Esophagus mucosa (tissue), 1 donor: ENCODE data around the gene ENDOD1. TPM values are rescaled to one million over a fixed set of nuclear protein-coding genes. Genes with fewer than 3 reads are reported as not detected.

Source experiments
- ATAC-seq: fragments of 200-7000 bp; cut with Tn5 transposase; one replicate; pipeline ENCODE4 v1.9.1; 2020
- total RNA-seq: library from RNA; stranded (reverse); gene quantifications from one replicate; pipeline ENCODE4 v1.2.4, GENCODE V29; 2023
- donor health status: DM: yes; HTN: yes; CAD: no.

Gene ENDOD1
- total RNA-seq, 1 donor from 2014 or later, result 28.3 TPM

GRCh38 chr11:95145430-95146060 is 55.9 kb downstream of the ENDOD1 start:
- no peak for ATAC-seq

DNA sequence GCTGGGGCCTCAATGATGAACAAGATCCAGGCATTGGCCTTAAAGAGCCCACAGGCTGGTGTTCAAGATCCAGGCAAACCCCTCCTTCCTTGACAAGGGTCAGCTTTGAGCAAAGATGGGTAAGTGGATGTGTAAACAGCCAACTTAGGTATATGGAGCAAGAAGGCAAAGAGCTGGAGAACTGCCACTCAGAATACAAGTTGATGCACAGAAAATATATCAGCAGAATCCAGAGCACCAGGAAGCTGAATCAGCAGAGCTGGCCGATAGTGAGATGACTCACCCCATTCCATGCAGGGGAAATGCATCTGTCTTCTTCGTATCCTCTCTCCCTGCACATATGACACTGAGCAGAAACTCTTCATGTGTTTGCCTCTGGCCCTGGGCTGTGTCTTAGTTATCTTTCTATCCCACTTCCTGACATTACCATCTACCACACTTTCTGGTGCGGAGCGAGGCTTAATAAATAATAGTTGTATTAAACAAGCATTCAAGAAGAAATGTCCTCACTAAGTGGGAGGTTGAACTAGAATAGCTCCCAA is 57.8 kb downstream of the ENDOD1 start:
- ATAC-seq, result peak; percentile 42

DNA sequence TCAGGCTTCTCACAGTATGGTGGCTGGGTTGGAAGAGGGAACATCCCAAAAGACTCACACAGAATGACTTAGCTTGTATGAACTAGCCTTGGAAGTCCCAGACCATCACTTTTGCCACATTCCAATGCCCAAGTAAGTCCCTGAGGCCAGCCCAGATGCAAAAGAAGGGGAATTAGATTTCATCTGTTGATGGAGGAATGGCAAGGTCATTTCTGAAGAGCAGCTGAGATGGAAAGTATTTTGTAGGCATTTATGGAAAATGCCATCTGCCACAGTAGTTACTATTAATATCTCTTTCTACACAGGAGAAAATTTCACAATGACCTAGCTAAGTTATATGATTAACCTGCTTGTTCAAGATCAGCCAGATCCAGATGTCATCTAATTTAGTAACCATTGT is 58.8 kb downstream of the ENDOD1 start:
- ATAC-seq, result no peak

GRCh38 chr11:95148938-95149337 is 59.3 kb downstream of the ENDOD1 start:
- ATAC-seq, result no peak

- peak; percentile 23 for ATAC-seq
Observed at GRCh38 chr11:95149651-95150364, 60.2 kb downstream of the ENDOD1 start.

DNA sequence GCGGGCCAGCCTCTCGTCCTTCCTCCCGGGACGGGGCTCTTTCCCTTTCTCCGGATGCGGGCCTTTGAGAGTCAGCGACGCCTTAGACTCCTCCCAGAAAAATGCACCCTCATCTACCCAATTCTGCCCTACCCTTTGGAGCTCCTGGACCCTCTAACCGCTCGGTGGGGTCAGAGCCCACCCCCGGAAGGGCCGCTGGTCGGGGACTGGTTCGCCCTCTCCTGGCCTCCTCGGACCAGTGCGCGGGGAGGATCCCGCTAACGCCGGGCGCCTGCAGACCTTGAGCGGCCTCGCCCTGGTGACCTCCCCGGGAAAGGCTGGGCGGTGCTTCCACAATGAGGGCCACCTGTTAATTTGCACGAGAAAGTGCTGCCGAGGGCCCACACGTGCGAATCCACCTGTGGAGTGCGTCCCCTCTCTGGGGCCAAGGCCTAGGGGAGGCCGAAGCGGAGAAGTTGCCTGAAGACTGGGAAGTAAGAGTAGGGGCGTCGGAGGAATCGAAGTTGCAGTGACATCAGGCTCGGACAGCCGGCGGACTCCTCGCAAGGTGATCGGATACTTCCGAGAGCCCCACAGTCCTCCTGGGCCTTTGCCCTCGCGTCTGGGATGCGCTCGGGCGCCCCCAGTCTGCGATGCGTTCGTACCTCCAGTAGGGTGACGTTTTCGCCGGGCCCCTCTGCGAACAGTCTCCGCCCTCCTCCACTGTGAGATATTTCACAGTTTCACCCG is 61.5 kb downstream of the ENDOD1 start:
- ATAC-seq, result peak; percentile 89

- ATAC-seq, result no peak
Observed at GRCh38 chr11:95152876-95153856, 63.5 kb downstream of the ENDOD1 start.

- ATAC-seq, result no peak
Observed at GRCh38 chr11:95153857-95154246, 64.2 kb downstream of the ENDOD1 start.

GRCh38 chr11:95154514-95154913 is 64.9 kb downstream of the ENDOD1 start:
- ATAC-seq, result no peak

DNA sequence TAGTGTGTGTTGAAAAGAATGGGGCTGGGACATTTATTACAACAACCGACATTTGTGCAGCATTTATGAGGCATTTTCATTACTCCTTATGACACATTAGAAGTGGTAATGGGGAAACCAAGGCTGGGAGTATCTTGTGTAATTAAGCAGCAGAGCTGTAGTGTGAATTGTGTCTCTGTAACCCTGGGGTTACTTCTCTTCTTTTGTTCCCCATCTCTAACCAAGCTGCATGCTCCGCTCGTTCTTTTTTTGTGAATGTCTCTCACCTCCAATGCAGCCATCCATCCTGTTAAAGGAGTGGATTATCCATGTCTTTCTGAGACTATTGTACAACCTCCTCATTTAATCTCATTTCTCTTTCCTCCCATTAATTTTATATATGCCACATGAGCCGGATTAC is 65.7 kb downstream of the ENDOD1 start:
- no peak for ATAC-seq

DNA sequence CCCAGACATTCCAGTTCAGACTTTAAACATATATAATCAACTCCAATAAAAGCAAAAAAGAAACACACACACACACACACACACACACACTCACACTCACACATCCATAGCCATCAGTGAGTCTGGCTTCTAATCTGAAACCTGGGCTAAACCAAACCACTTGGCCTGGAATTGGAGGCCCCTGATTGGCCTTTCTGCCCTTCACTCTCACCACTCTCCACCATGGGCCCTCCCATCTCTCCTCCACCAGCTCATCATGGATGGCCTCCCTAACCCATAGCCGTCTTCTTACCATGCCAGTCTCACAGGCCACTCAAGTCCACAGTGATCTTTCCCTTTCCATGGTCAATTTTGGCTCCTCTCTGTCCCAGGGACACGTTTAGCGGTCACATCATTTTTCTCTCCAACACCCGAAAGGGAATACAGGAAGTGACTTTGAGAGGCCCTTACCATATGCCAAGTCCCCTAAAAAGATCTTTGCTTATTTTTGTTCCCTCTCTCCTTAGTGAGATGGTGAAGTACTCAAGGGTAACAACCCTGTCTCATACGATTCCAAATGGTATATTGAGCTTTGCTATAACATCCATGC is 66.6 kb downstream of the ENDOD1 start:
- ATAC-seq, result no peak

GRCh38 chr11:95156916-95157541 is 67.4 kb downstream of the ENDOD1 start:
- ATAC-seq, result no peak

DNA sequence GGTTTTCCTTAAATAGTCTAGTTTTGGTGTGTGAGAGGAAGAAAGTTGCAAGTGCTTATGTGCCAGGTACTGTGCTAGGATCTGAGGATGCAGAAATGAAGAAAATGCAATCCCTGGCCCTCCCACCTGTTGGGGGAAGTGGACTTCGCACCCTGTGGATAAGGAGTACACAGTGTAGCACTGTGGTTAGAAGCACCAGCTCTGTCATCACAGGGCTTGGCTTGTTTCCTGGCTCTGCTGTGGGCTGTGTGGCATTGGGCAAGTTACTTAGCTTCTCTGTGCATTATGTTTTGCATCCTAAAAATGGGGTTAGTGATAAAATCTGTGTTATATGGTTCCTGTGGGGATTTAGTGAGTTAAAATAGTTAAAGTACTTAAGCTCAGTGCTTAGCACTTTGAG is 68.2 kb downstream of the ENDOD1 start:
- ATAC-seq, result no peak

- no peak for ATAC-seq
Observed at GRCh38 chr11:95161248-95161647, 71.6 kb downstream of the ENDOD1 start.

DNA sequence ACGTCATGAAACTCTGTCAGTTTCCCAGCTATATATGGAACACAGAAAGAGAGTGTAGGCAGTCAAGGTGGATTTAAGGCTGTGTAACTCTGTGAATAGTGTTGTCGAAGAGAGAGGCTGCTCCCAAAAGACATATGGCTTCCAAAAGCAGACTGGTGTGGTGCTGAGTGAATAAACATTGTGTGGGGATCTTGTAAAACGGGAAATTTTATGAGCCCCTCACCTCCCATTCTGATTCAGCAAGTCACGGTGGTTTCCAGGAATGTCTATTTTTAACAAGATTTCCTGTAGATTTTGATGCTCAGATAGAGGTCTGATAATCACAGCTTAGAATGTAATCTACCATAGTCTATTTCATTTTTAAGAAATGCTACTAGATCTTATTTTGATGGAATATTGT is 73.5 kb downstream of the ENDOD1 start:
- no peak for ATAC-seq

GRCh38 chr11:95165638-95166037 is 76.0 kb downstream of the ENDOD1 start:
- no peak for ATAC-seq

- ATAC-seq, result no peak
Observed at GRCh38 chr11:95166781-95167180, 77.1 kb downstream of the ENDOD1 start.

DNA sequence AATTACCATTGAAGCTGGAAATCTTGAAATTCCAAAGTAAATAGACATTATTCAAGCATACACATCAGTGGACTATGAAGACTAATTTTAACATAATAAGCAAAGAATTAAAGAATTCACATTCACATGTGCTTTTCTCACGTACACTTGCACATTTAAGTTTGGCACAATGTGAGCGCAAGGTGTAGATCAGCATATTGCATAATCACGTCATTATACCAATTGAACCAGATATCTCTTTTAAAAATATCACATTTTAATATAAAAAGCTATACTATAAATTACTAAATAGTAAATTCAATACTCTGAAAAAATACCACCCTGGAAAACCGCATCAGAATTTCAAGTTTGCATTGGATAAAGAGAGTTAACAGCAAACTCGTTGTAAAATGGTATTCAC is 80.6 kb downstream of the ENDOD1 start:
- ATAC-seq, result no peak

DNA sequence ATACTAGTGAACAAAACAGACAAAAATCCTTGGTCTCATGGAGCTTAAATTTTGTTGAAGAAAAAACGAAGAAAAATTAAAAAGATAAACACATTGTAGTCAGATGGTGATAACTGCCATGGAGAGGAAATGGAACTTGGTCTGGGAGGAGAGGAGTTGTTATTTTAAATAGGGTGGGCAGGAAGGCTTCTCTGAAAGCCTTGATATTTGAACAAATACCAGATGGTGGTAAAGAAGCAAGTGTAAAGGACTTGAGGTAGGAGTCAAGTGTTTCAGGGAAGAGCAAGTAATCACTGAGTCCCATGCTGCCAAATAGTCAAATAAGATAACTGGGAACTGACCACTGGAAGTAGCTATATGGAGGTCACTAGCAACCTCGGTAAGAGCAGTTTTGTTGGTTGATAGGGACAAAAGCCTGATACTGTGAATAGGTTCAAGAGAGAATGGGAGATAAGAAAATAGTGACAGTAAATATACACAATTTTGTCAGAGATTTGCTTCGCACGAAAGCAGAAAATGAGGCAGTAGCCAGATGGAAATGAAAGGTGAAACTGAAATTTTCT is 86.3 kb downstream of the ENDOD1 start:
- no peak for ATAC-seq
